Stimulated activated CD4-positive, alpha-beta T cell treated with anti-CD3 and anti-CD28 coated beads, Interleukin-15, amount 100 ng/mL, for 1 hour (primary cell): ENCODE data around the gene KRTAP5-1.

Source experiments
- DNase-seq, 2 donors: peaks; one replicate each; pipeline ENCODE4 v3.0.0-alpha.2; 2020; ENCODE audit warnings: low read depth in 1 of 2, low spot score in 1 of 2

The KRTAP5-1 gene

GRCh38 chr11:1572197-1573076 is 12.6 kb downstream of the KRTAP5-1 start, which contains the start of gene DUSP8:
Gene DUSP8, minus strand, starts transcription at chr11:1572271. Its CDS starts 6,445 bp downstream, at chr11:1565826.
- DNase-seq: peak; percentile 90 to 92

DNA sequence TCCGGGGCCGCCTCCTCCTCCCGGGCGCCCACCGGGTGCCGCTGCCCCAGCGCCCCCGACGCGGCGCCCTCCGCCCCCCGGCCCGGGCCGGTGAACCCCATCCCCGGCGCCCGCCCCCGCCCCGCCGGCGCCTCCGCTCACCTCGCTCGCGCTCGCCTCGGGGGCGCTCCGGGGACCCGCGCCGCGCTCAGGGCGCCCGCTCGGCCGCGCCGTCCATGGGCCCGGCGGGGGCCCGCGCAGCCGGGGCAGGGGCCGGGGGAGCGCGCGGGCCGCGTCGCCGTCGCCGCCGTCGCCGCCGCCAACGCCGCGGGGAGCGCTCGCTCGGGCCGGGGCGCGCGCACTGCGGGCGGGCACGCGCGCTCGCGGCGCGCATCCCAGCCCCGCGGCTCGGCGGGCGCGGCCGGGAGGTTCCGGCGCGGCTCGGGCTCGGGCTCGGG is 13.3 kb downstream of the KRTAP5-1 start:
- no peak for DNase-seq

- no peak for DNase-seq
Measured at GRCh38 chr11:1570896-1571759, 14.0 kb downstream of the KRTAP5-1 start.

DNA sequence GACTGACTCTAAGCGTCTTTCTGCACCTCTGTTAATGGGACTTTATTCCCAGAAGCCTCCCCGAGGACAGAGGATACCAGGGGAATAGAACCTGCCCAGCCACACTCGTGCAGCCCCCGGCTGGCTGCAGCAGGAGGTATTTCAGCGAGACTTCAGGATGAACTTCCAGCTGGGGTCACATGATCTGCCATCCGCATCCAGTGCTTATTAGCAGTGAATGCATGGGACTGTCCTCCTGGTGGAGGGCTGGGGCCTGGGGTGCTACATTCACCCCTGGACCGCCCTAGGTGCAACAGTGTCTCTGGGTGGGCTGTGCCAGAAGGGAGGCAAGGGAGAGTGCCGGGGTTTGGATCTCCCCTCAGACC is 14.6 kb downstream of the KRTAP5-1 start:
- no peak for DNase-seq

DNA sequence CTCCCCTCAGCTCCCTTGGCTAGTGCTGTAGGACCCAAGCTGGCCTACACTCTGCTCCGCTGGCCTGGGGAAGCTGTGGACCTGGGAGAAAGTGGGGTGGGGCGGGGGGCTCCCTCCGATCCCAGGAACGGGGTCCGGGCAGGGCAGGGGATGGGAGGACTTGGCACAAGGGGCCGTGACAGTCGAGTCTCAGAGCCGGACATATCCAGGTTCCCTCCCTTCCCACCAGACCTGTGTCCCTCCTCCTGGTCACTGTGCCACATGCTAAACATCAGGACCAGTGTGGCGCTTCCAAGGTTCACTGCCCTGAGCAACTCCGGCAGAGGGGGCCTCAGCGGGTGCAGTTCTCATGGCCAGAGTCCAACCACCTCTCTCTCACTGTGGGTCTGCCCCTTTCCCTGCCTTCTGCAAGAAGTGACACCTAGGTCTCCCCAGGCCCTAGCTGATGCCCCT is 15.1 kb downstream of the KRTAP5-1 start:
- no peak for DNase-seq

DNA sequence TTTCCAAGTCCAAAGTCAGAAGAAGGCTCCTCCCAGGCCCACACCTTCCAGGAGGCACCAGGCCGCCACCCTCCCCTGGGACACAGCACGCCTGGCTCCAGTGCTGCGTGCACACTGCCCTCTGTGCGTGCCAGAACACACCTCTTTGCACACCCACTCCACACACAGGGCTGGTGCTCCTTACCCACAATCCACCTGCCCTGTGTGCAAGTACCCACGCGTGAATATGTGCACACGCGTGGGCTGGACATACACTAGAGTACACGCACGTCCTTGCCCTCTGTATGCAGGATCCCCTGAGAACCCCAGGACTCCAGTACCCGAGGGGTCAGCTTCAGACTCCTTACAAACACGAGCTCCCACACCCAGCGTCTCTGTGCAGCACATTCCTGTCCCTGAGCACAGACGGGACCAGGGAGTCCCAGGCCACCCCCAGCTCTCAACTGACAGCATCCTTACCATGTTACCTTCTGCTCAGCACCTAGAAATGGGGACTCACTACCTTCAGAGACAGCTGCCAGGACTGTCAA is 15.8 kb downstream of the KRTAP5-1 start:
- DNase-seq: no peak

- no peak for DNase-seq
Measured at GRCh38 chr11:1568441-1568911, 16.6 kb downstream of the KRTAP5-1 start.

- DNase-seq: no peak
Measured at GRCh38 chr11:1567721-1568100, 17.4 kb downstream of the KRTAP5-1 start.

DNA sequence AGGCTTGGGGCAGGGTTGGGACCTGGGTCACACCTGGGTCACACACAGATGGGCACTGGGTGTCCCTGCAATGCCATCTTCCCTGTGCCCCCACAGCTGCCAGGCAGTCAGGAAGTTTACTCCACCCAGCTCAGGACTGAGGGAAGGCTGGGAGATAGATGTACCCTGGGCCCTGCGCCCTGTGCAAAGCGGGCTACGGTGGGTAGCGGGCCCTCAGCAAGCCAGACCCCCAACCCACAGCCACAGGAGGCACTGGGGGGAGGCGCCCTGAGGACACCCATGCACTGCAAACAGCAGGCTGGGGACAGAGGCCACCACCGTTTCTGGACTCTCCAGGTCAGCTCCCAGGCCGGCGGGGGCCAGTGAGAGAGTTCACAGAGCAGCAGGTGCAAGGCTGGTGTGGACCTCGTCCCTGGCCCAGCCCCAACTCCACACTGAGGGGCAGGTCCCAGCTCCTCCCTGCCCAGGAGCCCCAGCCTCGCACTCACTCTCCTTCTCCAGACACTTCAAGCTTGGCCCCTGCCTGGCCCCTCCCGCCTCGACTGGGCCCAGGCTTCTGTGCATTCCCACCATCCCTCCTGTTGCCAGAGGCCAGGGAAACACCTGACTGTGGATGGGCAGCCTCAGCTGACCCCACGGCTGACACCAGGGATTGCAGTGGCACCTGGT is 17.9 kb downstream of the KRTAP5-1 start:
- DNase-seq: no peak

- no peak for DNase-seq
Measured at GRCh38 chr11:1566381-1567051, 18.6 kb downstream of the KRTAP5-1 start.

DNA sequence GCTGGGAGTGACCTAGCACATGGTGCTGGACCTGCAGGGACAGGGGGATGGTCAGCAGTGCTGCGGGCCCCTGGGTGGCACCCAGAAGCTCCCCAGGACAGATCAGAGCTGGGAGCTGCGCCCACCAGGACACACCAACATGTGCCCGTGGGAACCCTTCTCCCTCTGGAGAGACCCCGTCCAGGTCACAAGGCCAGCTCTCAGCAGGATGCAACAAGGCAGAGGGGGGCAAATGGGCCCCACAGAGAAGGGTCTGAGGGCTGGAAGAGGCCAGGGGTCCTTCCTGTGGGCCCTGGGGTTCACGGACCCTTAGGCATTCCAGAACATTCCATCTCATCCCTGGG is 19.2 kb downstream of the KRTAP5-1 start:
- DNase-seq: no peak

DNA sequence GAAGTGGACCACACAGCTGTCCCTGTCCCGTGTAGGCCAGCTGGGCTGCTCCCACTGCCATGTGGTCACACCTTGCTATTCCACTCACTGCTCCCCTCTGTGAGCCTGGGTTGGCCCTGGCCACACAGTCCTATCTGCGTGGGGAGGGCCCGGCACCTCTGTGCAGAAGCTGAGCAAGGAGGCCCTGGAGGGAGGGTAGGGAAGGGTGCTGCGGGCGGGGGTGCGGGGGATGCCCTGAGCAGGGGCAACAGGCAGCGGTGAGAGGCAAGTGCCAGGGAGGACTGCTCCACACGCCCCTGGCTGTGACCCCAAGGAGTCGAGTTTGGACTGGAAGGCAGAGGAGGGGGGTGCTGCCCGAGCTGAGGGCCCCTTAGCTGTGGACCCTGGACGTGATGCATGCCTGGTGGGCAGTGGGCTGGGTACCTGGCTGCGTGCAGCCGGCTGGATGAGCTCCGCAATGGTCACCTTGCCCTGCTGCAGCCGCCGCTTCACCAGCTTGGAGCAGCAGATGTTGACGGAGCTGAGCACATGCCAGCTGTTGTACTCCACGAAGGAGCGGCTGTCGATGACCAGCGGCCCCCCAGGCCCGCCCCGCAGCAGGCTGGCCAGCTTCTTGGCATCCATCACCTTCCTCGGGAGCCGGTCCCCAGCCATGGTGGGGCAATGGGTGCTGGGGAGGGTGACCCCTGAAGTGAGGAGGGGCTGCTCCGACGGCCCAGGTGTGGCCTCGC is 19.7 kb downstream of the KRTAP5-1 start:
- DNase-seq: no peak

DNA sequence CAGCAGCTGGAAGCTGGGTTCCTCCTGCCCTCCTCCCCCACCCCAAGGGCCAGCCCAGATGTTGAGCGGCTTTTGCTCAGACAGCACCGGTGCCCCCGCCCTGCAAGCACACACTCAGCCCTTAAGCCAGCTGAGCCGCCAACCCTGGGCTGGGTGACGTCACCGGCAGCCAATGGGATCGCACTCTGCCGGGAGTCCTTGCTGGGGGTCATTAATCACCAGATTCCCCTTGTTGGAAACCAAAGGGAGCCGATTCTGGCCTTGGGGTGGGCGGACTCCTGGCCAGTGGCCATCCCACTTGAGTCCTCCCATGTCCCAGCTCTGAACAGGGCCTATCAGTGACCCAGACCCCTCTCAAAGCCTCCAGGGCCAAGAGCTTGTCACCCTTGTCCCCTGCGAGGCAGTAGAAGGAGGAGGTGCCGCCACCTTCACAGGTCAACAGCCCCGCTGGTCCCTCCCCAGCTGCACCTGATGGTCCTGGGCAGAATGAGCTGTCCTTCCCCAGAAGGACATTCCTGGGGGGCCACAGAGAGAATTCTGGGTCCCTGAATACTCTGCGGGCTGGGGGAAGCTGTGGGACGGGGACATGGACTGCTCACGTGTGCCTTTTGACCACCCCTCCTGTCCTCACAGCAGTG is 20.4 kb downstream of the KRTAP5-1 start:
- no peak for DNase-seq

DNA sequence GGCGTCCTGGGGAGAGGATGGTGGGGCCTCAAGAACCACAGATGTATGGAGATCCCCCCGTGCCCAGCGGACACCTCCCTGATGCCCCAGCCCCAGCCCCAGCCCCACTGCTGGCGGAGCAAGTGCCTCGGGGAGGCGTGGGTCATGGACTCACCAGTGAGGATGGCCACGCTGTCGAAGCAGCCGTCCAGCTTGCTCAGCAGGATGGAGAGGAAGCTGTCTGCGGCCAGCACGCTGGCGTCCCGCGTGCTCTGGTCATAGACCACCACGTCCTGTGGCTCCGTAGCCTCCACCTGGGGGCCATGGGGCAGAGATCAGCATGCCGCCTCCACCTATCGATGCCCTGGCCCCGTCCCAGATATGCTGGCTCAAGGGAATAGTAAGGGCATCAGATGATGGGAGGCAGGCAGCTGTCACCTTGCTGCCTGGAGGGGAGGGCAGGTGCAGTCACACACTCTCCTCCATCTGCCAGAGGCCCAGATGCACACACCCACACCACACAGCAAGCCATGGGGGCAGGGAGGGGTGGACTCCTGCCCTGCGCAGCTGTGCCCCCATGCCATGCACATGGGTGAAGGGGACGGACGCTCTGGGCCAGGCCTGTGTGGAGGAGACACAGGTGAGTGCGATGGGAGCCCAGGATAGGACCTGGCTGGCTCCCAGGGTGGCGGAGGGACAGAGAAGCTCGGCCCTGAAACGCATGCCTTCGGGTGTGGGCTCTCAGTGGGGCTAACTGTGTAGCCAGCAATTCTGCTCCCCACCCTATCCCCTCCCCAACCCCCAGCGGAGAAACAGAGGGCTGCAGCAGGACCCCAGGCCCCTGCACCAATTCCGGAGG is 21.2 kb downstream of the KRTAP5-1 start:
- no peak for DNase-seq

- DNase-seq: no peak
Measured at GRCh38 chr11:1563149-1563638, 21.9 kb downstream of the KRTAP5-1 start.

GRCh38 chr11:1562469-1563148 is 22.5 kb downstream of the KRTAP5-1 start:
- DNase-seq: no peak

DNA sequence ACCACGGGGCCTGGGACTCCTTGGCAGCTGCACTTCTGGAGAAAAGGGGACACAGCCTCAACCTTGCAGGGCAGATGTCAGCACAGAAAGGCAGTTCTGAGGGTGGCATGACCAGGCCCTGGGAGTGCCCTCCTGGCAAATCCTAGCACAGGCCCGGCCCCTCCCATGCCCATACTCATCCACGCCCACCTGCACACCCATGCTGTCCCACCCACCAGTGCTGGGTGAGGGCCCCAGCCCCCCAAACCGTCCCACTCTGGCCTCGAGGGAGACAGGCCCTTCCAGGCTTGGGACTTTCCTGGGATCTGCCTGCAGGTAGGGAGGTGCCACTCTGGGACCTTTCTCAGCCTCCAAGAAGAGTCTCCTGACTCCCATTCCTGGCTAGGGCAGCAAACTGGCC is 23.1 kb downstream of the KRTAP5-1 start:
- no peak for DNase-seq

GRCh38 chr11:1561266-1561665 is 23.8 kb downstream of the KRTAP5-1 start:
- no peak for DNase-seq
